Measurements from ENCODE around the gene CLSTN1. TPM values are rescaled to one million over a fixed set of nuclear protein-coding genes. Genes with fewer than 3 reads are reported as not detected.

CLSTN1 gene
- total RNA-seq, 1 donor from 2014 or later: 72.3 TPM

- DNase-seq: no peak
- H3K4me3 ChIP-seq: no peak overlapping the region
- no peaks in the 10 kb centered on the region for H3K4me1 ChIP-seq
- H3K36me3 ChIP-seq: peaks cover 64% of the 10 kb centered on the region
- no peak for ATAC-seq
- intact Hi-C loops (cut with DNase I): loop anchor here (5.0 kb wide), 1 partner anchor 83 kb away; no protein-coding TSS in a partner anchor
- H3K9me3 ChIP-seq: no peaks in the 10 kb centered on the region
- no peak overlapping the region for H3K27ac ChIP-seq
- TF ChIP-seq CTCF (IDR thresholded peaks at IDR 0.05): no peak
- H3K27me3 ChIP-seq (ENCODE audit: low read depth): no peaks in the 10 kb centered on the region
Measured at GRCh38 chr1:9865724-9866123, 42.0 kb upstream of the CLSTN1 start.

GRCh38 chr1:9863371-9863770, 39.6 kb upstream of the CLSTN1 start:
- Histone ChIP-seq H3K4me1 (no peaks in the 10 kb centered on the region), H3K4me3 (no peak overlapping the region), H3K27me3 (ENCODE audit: low read depth) (no peaks in the 10 kb centered on the region), H3K9me3 (no peaks in the 10 kb centered on the region), H3K36me3 (peaks cover 56% of the 10 kb centered on the region), H3K27ac (no peak overlapping the region)
- intact Hi-C loops (cut with DNase I): no loop called here
- ATAC-seq (no peak), DNase-seq (no peak)
- no peak for TF ChIP-seq CTCF (IDR thresholded peaks at IDR 0.05)

GRCh38 chr1:9861360-9861759, 37.6 kb upstream of the CLSTN1 start:
- Histone ChIP-seq H3K36me3 (peaks cover 38% of the 10 kb centered on the region), H3K4me3 (no peak overlapping the region), H3K9me3 (no peaks in the 10 kb centered on the region), H3K27me3 (ENCODE audit: low read depth) (no peaks in the 10 kb centered on the region), H3K27ac (no peak overlapping the region), H3K4me1 (no peaks in the 10 kb centered on the region)
- no peak for TF ChIP-seq CTCF (IDR thresholded peaks at IDR 0.05)
- intact Hi-C loops (cut with DNase I): no loop called here
- no peak for ATAC-seq
- no peak for DNase-seq

- H3K36me3 ChIP-seq: peaks cover 36% of the 10 kb centered on the region
- DNase-seq (no peak), ATAC-seq (no peak)
- intact Hi-C loops (cut with DNase I): no loop called here
- no peak overlapping the region for H3K27ac ChIP-seq
- no peaks in the 10 kb centered on the region for H3K27me3 ChIP-seq (ENCODE audit: low read depth)
- H3K4me3 ChIP-seq: no peak overlapping the region
- no peaks in the 10 kb centered on the region for H3K9me3 ChIP-seq
- H3K4me1 ChIP-seq: no peaks in the 10 kb centered on the region
- no peak for TF ChIP-seq CTCF (IDR thresholded peaks at IDR 0.05)
Measured at GRCh38 chr1:9860887-9861286, 37.1 kb upstream of the CLSTN1 start.

GRCh38 chr1:9859281-9860014, 35.7 kb upstream of the CLSTN1 start:
- DNase-seq (no peak), ATAC-seq (no peak)
- no peaks in the 10 kb centered on the region for H3K27me3 ChIP-seq (ENCODE audit: low read depth)
- H3K9me3 ChIP-seq: no peaks in the 10 kb centered on the region
- no peak overlapping the region for H3K27ac ChIP-seq
- intact Hi-C loops (cut with DNase I): no loop called here
- H3K4me1 ChIP-seq: no peaks in the 10 kb centered on the region
- no peak overlapping the region for H3K4me3 ChIP-seq
- H3K36me3 ChIP-seq: peaks cover 37% of the 10 kb centered on the region
- TF ChIP-seq CTCF (IDR thresholded peaks at IDR 0.05): no peak

All from lower lobe of right lung (tissue), 2 donors.